GM19240 (cell line): ENCODE measurements around the gene NUFIP1.
"Not testable (repeated sequence)": the region's sequence is repeated elsewhere in the genome, so short reads cannot be mapped to it uniquely, and the experiment has no call there.

ENCODE experiments used
- DNase-seq: peaks from one replicate; pipeline ENCODE4 v3.0.0; 2011; ENCODE audit warnings: low spot score; ENCODE audit not compliant: insufficient read length

The NUFIP1 gene

DNA sequence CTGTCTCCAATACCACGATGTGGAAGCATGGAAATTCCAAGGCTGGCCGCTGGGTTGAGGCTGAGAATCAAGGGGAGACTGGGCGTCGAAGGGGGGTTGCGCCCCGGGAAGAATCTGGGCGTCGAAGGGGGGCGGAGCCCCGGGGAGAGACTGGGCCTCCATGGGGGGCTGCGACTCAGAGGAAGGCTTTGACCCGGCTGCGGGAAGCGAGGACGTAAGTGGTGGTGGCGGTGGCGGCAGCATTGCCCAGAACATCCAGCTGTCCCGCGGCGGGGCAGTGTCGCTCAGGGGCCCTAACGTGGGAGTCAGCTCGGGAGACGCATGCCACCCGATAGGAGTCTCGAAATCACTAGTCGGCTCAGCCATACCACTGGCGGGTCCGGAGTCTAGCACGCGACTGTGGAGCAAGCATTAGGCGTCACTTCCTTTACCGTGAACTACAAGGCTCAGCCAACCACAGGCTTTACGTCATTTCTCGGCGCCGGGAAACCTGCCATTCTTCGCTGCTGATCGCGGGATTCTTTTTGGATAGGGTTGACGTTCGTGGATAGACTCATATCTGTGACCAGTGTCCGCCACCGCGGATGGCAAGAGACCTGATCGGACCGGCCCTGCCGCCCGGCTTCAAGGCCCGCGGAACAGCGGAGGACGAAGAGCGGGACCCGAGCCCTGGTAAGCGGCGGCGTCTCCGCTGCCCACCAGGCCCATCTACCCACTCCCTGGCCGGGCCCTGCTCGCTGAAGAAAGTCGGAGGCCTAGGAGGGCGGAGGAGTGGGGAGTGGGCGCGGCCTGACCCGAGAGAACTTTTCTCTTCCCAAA lies at the start of gene NUFIP1, which contains the start of gene GPALPP1:
NUFIP1 (minus strand) TSS at position 401 of the 819 bp plus-strand sequence; CDS start at position 366, 35 bp downstream.
GPALPP1 (plus strand) TSS at position 468 of the 819 bp plus-strand sequence; CDS start at position 585, 117 bp downstream.
- peak; percentile 82 for DNase-seq

DNA sequence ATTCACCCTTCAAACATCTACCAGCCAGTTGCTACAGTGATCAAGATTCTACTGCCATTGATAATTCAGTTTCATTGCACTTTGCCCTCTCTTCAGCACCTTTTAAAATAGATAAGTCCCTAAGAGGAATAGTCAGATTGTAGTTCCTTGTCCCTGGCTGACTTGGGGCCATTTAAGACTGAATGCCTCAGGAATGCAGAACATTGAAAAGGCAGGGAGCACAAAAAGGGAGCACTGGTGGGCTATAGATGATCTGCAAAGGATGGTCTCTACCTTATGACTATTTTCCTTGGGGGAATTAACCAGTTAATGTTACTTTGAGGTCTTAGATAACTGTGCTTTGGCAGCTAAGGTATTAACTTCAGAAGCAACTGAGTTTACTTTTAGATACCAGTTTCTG lies 46.9 kb upstream of the NUFIP1 start:
- no peak for DNase-seq

DNA sequence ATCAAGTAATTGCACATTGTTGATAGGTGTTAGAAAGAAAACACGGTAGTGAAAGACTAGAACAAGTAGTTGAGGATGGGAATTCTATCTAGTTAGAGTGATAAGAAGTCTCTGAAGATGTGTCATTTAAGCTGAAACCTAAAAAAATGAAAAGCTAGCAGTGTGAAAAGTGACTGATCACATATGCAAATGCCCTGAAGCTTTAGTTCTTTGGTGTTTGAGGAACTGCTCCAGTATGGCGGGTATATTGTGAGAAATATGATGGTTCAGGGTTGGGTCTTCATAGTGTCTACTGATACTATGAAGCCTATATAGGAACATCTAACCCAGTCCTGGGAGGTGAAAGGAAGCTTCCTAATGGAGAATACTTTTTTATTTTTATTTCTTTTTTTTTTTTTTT lies 45.1 kb upstream of the NUFIP1 start:
- no peak for DNase-seq

DNA sequence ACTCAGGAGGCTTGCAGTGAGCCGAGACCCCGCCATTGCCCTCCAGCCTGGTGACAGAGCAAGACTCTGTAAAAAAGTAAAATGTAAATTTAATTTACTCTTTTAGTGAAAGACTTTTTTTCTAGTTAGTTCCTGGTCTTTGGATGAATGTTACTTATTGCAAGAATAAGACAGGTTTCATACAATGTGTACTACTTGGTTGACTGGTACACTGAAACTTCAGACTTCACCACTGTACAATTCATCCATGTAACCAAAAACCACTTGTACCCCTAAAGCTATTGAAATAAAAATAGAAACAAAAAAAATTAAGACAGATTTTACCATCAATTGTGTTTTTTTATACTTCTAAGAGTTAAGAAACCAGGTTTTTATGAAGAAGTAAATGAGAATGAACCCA lies 35.6 kb upstream of the NUFIP1 start:
- no peak for DNase-seq

DNA sequence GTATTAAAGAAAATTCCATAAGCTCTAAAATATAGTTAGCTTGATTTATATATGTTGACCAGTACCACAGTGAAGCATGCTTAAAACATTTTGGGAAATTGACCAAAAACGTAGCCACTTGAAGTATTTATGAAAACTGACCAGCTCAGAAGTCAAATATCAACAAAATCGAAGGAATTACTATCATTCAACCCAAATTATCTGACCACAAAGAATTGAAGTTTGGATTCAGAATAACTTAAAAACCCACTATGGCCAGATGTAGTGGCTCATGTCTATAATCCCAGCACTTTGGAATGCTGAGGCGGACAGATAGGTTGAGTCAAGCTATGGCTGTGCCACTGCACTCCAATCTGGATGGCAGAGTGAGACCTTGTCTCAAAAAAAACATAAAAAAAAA lies 32.0 kb upstream of the NUFIP1 start:
- DNase-seq = no peak

DNA sequence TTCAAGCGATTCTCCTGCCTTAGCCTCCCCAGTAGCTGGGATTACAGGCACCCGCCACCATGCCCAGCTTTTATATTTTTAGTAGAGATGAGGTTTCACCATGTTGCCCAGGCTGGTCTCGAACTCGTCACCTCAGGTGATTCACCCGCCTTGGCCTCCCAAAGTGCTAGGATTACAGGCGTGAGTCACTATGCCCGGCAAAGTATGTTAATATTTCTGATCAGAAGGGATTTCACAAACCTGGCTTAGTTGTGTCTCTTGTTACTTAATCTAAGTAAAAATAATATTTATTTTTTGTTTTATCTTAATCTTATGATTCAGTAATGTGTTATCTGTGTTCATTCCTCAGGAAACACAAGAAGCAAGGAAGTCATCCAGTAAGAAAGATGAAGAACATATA lies 30.7 kb upstream of the NUFIP1 start:
- DNase-seq = not testable (repeated sequence)

DNA sequence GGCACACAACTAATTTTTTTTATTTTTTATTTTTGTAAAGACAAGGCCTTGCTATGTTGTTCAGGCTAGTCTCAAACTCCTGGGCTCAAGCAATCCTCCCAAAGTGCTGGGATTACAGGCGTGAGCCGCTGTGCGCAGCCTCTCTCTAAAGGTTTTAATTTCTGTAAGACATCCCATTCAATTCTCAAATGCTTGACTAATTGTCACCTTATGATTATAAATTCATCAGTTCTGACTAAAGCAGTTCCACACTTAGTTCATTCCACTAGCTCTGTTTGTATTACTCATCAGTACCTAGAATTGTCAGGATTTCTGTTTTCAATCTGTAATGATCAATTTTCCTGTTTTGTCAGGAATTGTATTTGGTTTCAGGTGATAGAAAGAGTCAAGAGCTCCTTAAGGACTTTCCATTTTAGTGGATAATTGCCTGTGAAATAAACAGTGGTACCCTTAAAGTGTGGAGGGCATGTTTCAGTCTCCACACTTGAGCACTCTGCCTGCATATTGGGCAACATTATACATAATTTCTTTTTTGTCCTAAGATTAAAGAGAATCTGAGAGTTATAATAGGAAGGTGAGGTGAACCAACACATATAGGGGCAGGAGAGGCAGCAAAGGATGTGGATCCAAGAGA lies 27.6 kb upstream of the NUFIP1 start:
- DNase-seq = no peak

DNA sequence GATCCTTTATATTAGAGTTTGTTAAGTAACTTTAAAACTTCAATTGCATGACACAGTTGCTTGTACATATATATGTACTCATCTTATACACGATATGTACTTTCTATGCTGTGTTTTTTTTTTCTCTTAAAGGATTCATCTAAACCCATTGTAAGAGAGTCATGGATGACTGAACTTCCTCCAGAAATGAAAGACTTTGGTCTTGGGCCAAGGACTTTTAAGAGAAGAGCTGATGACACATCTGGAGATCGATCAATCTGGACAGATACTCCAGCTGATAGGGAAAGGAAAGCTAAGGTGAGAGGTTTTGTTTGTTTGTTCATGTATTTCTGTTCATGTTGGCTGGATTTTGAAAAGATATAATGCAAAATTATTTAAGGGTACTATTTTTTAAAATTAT lies 26.0 kb upstream of the NUFIP1 start:
- DNase-seq = no peak

DNA sequence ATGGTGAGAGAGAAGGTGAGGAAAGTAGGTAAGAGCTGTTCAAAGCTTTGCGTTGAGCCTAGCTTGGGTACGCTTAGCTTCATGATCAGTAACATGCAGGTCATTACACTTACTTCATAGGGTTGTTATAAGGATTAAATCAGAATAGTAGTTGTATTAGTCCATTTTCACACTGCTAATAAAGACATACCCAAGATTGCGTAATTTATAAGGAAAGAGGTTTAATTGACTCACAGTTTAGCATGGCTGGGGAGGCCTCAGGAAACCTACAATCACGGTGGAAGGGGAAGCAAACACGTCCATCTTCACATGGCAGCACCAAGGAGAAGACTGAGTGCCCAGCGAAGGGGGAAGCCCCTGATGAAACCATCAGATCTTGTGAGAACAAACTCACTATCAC lies 21.9 kb upstream of the NUFIP1 start:
- DNase-seq = no peak

DNA sequence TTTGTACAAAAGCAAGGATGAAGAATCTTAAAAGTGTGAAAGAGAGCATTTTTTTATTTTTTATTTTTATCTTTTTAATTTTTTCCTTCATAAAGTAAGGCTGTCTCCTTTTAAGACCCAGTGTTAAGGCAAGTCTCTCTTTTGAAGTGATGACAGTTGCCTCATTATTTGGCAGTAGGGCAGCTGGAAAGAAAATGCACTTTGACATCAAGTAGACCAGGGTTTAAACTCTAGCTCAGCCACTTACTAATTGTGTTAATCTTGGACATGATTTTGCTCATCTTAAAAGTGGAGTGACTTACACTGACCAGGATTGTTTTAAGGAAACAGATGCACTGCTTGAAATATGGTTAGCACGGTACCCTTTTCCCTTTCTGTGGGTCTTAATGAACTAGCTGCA lies 18.6 kb upstream of the NUFIP1 start:
- no peak for DNase-seq

DNA sequence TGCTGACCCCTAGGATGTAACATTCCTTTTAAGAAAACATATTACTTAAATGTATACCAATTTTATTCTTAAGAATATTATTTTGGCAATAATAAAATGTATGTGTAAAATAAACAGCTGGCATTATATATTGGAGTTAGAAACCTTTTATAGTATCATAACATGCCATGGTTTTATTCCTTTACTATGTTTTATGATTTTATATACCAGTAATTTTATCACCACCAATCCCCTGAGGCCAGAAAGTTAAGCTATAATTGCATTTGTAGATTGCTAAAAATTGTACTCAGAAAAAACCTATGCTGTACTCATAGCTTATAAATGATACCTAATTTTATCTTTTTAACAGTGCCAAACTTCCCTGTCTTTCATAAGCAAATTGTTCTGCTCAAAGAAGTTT lies 18.0 kb upstream of the NUFIP1 start:
- DNase-seq = no peak

DNA sequence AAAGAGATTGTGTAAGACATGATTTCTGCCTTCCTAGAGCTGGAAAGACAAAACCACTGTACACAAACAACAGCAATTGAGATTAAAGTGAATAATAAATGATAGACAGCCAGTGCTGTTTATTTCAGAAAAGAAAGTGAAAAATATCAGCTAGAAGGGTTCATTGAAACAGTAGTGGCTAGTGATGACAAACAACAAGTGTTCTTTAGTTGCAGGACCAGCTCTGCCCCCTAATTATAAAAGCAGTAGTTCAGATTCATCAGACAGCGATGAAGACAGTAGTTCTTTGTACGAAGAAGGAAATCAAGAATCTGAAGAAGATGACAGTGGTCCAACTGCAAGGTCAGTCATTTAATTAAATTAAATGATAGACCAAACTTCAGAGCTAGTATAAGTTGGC lies 14.8 kb upstream of the NUFIP1 start:
- no peak for DNase-seq

DNA sequence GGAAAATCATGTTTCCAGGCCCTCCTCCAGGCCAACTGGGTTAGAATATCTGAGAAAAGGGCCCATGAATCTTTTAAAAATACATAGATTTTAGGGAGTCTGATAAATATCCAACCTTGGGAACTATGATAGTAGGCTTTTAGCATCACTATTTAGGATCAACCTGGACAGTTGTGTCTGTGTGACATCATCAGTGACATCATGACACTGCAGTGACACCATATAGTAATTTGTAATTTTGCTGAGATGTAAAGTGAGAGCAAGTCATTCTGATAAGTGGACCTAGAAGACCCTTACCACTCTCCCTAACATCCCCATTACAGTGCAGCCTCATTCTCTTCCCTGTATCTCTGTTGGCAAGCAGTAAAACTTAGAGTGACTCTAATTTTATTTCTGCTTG lies 14.1 kb upstream of the NUFIP1 start:
- no peak for DNase-seq

DNA sequence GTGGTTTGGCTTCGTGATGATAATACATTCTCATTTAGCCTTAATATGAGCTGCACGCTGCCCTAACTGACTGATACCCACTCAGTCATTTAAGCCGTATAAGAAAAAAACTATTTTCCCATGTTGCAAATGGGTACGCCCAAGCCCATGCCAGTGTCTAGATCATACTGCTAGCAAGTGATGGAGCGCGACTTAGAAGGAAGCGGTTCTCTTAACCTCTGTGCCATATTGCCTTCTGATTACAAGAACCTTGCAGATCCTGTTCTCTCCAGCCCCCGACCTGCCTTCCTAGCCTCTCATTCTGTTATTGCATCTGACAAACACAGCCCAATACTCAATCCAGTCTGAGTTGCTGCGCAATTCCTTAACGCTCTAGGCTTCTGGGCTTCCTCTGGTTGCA lies 670 bp upstream of the NUFIP1 start:
- no peak for DNase-seq

DNA sequence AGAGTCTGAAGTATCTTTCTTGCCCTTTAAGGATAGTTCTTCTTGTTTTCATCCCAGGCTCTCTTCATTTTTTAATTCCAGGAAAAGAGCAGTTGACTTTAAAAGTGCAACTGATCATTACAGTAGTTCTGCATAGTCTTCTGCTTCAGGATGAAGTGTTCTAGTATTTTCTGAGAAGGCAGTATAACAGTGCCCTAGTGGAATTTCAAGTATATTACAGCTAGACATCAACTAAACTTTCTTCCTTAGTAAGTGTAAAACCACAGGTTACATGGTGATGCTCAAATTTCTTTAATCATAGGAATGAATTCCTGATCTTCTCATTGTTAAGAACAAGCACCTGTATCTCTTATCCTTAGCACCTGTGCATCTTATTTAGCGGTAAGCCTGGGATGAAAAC lies 10.9 kb downstream of the NUFIP1 start:
- no peak for DNase-seq

DNA sequence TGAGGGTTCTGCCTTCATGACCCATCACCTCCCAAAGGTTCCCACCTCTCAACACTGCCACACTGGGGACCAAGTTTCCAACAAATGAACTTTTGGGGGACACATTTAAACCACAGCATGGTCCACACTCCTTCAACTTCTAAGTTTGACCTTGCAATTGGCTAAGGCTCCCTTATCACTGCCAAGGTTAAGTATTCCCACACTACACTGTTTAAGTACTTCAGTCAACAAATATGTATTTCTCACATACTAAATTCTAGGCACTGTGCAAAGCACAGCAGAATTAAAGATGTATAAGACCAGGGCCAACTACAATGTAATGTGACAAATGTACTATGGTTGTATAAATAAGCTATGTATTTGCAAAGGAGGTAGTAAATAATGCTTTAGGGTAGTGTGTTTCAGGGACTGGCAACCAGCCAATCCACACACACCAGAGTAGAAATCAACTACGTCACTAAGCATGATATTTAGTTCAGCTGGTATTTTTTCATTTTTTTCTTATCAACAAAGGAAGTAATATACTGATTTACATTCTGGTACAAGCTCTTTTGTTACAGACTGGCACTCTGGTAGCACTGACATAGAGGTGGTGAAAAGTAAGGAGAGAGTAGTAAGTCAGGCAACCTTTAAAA lies 12.2 kb downstream of the NUFIP1 start:
- no peak for DNase-seq

DNA sequence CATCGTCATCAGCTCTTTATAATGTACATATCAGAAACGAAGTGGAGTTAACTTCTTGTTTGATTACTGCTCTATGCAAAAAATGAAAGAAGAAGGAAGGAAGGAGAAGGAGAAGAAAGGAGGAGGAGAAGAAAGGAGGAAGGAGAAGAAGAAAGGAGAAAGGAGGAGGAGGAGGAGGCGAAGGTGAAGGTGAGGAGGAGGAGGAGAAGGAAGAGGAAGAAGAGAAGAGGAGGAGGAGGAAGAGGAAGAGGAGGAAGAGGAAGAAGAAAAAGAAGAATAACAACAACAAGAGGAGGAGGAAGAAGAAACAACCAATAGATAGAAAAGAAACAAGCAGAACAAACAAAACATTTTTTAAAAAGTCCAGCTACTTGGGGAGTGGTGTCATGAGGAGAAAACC lies 13.1 kb downstream of the NUFIP1 start:
- no peak for DNase-seq

DNA sequence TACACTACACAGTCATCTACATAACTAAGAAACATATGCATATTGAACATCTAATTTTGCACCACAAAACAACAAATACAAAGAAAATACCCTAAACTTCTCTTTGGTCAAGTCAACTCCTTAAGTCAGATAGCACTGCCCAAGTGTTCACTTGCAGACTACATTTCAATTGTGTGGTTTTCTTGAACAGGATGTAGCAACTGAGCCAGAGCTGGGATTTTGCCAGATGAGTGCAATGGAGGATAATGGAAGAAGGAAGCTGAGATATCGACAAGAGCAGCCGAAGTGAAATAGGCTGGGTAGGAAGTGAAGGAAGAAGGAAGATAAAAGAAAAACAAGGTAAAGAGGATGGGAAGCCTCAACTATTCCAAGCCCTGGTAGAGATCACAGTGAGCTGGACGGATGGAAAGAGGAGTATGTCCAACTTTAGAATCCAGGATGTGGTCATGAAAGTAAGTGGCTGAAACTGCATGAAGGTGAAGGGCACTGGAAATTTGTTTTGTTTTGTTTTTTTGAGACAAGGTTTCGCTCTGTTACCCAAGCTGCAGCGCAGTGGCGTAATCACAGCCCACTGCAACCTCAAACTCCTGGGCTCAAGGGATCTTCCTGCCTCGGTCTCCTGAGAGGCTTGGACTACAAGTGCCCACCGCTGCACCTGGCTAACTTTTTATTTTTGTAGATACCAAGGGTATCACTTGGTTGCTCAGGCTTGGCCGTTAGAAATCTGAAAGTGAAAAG lies 15.0 kb downstream of the NUFIP1 start:
- DNase-seq = no peak

DNA sequence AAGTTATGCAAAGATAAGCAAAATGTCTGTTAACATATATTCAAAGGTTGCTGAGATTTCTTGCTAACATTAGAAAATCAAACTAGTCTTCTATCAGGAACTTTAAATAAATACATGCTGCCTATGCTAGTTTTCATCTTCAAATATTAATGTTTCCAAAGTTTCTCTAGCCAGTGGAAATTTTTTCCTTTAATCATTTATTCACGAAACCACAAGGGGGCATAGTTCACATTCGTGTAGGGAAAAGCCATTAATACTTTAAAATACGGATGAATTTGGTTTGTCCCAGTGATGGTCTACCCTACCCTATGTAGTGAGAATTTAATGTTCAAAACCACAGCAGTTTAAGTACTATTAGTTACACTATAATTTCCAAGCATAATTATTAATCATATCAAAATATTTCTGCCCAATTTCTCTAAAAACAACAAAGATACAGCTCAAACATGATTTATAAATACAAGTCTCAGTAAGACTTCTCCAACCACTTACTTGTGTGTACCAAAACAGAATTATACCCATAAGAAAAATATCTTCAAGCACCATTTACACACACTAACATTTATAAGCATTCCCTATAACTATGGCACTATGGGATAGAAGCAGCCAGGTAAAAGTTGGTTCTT lies 16.2 kb downstream of the NUFIP1 start:
- DNase-seq = no peak

DNA sequence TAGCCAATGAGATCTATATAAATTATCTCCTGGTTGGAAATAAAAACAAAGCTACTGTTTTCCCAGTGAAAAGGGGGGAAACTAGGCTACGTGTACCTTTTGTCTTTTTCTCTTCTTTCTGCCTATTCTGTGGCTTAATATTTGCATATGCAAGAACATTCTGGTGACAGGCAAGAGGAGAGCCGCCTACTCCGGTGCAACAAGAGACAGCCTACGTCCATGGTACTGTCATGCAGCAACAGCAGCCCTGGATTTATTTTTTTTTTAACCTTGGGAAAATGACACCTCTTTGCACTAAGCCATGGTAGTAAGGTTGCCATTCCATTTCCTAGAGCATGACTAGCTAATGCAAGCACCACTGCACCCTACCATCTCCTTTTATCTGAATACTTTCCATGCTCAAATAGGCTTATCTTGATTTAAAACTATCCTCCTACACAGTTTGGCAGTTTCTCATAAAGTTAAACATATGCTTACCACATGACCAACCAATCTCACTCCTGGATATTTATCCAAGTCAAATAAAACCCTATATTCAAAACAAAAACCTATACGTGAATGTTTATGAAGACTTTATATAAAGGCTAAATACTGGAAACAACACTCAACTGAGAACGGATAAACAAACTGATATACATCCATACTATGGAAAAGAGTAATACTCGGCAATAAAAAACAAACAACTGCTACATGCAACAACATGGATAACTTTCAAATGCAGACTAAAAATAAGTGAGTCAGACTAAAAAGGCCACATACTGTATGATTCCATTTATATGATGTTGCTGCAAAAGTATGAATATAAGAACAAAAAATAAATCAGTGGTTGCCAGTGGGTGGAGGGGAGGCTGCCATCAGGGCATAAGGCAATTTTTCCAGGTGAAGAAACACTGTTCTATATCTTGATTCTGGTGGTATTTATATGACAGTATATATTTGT lies 17.3 kb downstream of the NUFIP1 start:
- no peak for DNase-seq
